Measurements from ENCODE around the gene GPT2.

DNA sequence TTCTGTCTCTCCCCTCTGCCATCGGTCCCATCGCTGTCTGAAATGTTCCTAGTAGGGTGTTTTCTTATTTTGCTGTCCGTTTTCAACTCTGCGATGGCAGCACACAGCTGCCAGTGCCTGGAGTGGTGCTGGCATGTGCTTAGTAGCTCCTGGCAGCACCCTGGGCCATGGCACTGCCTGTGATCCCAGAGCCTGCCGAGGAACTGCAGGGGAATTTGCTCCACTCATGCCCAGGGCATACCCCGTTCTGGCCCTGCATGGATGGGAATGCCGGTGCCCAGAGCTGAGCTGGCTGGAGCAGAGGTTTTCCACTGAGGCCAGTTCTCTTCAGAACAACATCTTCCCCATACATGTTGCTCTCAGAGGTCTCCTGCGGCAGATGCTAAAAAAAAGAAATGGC, 43.1 kb downstream of the GPT2 start:
- TF ChIP-seq CTCF (IDR thresholded peaks at IDR 0.05), result no peak
- no peak for TF ChIP-seq POLR2AphosphoS5 (IDR thresholded peaks at IDR 0.05; ENCODE audit: insufficient read depth in 1 of 2, low read depth in 1 of 2)
- no peak for TF ChIP-seq POLR2A (IDR thresholded peaks at IDR 0.05)

All from vagina (tissue), 2 donors.